ENCODE data around the gene BBS9.

DNA sequence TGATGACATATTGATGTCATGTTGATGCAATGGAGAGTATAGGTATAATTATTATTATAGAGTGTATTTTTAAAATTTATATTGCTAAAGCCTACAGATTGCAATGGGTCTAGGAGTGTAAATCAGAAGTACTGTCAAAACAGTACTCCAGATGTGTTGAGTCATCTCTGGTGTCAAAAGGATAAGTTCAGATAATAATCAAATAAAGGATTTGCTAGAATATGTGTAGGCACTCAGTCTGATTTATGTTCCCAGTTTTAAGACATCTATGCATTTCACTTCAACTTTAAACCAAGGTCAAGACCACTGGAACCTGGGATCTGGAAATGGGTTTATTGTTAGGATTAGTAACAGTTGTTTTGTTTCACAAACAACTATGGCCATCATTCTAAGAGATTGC, 433.6 kb downstream of the BBS9 start:
- TF ChIP-seq POLR2A (IDR thresholded peaks at IDR 0.05; ENCODE audit: low read depth, low read length) (no peak), POLR2AphosphoS5 (IDR thresholded peaks at IDR 0.05; ENCODE audit: insufficient read depth, low read depth, low read length) (no peak), FOS (IDR thresholded peaks at IDR 0.05; ENCODE audit: borderline replicate concordance, insufficient read depth, low read length) (no peak), EZH2 (IDR thresholded peaks at IDR 0.05; ENCODE audit: borderline replicate concordance, low read depth, low read length, severe bottlenecking) (no peak)
- TF ChIP-seq, protein P1, sequence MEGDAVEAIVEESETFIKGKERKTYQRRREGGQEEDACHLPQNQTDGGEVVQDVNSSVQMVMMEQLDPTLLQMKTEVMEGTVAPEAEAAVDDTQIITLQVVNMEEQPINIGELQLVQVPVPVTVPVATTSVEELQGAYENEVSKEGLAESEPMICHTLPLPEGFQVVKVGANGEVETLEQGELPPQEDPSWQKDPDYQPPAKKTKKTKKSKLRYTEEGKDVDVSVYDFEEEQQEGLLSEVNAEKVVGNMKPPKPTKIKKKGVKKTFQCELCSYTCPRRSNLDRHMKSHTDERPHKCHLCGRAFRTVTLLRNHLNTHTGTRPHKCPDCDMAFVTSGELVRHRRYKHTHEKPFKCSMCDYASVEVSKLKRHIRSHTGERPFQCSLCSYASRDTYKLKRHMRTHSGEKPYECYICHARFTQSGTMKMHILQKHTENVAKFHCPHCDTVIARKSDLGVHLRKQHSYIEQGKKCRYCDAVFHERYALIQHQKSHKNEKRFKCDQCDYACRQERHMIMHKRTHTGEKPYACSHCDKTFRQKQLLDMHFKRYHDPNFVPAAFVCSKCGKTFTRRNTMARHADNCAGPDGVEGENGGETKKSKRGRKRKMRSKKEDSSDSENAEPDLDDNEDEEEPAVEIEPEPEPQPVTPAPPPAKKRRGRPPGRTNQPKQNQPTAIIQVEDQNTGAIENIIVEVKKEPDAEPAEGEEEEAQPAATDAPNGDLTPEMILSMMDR (IDR thresholded peaks at IDR 0.05; ENCODE audit: extremely low read depth in 1 of 2, insufficient read depth in 1 of 2, low read depth in 1 of 2, low read length in 2 of 2), result no peak

Measured in endothelial cell of umbilical vein (primary cell).